ENCODE measurements around the gene SMIM7.
"Not testable (repeated sequence)": the region's sequence is repeated elsewhere in the genome, so short reads cannot be mapped to it uniquely, and the experiment has no call there.

The SMIM7 gene

DNA sequence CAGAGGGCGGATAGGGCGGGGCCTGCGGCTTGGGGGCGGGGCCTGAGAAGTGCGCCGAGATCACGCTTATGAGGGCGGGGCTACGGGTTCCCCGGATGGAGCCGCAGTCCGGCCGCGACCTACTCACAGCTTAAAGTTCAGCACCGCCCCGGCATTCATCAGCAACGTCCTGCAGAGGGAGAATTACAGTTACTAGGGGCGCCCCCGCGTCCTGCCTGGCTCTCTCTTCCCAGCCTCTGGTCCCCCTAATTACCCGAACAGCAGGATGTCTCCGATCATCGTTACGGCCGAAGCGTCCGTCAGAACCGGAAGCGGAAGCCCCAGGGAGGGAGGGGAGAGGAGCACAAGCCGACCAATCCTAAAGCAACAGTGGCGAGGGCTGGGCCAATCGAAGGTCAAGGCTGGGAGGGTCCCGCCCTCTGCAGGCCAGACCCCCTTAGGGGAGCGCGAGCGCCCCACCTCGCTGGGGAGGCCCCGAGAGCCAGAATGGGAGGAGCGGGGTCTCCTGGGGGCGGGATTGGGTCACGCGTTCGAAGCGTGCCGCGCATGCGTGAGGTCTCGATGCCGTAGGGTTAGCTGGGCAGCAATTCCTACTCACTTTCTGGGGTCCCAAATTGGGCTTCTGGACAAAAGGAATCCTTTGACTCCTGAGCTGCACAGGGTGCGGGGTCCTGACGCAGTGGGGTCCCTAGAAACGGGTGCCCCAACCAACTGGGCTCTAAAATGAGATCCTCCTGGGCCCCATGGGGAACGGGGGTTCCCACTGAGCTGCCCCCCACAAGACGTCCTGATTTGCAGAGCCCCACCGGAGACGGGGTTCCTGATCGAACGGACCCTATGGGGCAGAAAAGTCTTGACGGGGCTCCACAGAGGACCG, at the start of gene SMIM7:
Gene SMIM7, minus strand, starts transcription at position 313 of the 877 bp plus-strand sequence. Its CDS starts 34 bp downstream, at position 279.
- peak; percentile 98 for DNase-seq

DNA sequence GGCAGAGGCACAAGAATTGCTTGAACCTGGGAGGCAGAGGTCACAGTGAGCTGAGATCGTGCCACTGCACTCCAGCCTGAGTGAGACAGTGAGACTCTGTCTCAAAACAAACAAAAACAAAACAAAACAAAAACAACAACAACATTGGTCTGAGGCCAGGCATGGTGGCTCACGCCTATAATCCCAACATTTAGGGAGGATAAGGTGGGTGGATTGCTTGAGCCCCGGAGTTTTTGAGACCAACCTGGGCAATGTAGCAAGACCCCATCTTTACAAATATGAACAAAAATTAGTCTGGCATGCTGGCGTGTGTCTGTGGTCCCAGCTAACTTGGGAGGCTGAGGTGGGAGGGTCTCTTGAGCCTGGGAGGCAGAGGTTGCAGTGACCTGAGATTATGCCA, 43.7 kb upstream of the SMIM7 start:
- DNase-seq, result no peak

DNA sequence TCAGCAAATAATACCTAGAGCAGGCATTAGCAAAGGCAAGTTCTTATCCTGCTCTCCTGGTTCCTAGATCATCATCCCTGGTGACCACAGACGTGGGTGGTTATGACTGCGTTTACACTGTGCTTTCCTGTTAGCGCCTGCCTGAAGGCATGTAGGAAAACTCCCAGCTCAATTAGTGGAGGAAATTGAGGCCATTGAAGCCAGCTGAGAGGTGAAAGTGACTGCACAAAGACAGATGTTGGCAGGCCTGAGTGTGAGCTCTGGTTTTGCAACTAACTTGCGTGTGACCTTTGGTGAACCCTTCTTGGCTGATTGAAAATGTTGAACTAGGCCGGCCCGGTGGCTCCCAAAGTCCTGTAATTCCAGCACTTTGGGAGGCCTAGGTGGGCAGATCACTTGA, 42.2 kb upstream of the SMIM7 start:
- DNase-seq, result no peak

DNA sequence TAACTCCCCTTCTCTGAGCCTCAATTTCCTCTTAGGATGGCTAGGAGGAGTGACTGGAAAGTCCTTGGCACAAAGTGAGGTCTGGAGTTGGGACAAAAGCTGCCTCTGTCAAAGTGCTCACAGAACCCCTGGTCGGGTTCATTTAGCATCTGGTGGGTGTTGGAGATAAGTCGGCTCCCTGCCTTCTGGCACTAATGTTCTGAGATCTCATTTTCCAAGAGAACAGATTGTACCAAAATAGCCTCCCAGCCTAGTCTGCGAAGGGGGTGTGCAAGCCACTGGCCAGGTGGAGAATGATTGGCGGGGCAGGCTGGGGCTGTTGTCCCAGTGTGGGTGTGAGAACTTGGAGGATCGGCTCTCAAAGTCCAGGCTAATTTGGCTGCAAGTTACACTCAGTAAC, 39.0 kb upstream of the SMIM7 start:
- DNase-seq, result no peak

DNA sequence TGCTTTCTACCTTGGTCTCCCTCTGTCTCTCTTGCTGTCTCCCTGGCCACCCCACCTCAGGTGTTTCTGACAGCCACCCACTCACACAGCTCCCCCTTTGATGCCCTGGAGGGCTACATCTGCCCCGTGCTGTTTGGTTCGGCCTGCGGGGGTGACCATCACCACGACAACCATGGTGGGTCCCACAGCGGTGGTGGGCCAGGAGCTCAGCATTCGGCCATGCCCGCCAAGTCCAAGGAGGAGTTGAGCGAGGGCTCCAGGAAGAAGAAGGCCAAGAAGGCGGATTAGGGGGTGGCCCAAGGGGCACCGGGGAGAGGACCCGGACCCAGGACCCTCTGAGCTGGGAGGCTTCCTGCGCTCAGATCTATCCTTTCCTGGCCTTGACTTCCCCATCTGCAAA, 28.1 kb upstream of the SMIM7 start:
- no peak for DNase-seq

DNA sequence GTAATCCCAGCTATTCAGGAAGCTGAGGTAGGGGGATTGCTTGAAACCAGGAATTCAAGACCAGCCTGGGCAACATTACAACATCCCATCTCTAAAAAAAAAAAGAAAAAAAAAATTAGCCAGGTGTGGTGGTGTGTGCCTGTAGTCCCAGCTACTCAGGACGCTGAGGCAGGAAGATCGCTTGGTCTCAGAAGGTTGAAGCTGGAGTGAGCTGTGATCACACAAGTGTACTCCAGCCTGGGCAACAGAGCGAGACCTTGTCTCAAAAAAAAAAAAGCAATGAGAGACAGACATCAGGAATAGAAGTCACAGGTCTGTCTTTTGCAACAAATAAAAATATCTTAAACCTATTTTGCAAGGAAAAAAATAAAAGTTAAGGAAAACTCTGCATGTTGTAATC, 24.3 kb upstream of the SMIM7 start:
- no peak for DNase-seq

DNA sequence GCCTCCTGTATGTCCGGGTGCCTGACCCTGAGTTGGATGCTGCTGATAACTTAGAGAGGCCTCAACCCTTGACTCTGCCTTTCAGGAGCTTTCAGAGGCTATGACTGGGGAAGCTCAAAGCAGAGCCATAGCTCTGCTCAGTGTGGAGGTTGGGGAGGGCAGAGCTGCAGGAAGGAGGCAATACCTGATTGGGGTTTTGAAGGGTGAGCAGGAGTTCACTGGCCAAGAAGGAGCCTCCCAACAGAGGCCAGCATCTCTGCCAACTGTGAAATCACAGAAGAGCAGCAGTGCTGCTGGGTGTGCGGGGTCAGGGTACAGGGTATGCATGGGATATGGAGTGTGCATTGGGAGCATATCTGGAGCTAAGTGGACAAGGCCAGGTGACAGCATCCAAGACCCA, 22.6 kb upstream of the SMIM7 start:
- no peak for DNase-seq

DNA sequence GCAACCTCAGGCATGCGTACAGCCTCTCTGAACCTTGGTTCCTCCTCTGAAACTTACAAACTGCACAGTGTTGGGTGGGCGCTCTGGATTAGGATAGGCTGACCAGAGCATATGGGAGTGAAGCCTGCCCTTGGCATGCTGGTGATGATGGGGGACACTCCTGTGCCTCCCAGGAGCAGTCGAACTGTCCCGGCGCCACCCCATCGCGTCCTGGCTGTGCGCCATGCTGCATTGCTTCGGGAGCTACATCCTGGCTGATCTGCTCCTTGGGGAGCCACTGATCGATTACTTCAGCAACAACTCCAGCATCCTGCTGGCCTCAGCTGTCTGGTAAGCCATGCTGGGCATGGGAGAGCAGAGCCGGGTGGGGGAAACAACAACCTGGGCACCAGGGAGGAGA, 19.9 kb upstream of the SMIM7 start:
- no peak for DNase-seq

DNA sequence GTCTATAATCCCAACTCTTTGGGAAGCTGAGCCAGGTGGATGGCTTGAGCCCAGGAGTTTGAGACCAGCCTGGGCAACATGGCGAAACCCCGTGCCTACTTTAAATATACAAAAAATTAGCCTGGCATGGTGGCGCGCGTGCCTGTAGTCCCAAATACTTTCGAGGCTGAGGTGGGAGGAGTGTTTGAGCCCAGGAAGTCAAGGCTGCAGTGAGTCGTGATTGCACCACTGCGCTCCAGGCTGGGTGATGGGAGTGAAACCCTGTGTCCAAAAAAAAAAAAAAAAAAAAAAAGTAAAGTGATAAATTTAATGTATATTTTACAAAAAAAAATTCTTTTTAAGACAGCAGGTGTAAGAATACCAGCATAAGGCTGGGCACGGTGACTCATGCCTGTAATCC, 18.6 kb upstream of the SMIM7 start:
- no peak for DNase-seq

DNA sequence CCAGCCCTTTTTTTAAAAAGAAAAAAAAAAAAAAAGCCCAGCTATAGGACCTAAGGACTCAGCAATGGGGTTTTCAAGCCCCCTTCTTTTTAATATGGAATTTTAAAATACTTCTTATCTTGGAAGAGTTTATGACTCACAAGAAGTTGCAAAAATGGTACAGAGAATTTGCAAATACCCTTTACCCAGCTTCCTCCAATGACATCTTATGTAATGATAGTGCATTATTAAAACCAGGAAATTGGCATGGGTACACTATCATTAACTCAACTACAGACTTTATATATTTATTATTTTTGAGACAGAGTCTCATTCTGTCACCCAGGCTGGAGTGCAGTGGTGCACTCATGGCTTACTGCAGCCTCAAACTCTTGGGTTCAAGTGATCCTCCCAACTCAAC, 17.1 kb upstream of the SMIM7 start:
- DNase-seq, result no peak

DNA sequence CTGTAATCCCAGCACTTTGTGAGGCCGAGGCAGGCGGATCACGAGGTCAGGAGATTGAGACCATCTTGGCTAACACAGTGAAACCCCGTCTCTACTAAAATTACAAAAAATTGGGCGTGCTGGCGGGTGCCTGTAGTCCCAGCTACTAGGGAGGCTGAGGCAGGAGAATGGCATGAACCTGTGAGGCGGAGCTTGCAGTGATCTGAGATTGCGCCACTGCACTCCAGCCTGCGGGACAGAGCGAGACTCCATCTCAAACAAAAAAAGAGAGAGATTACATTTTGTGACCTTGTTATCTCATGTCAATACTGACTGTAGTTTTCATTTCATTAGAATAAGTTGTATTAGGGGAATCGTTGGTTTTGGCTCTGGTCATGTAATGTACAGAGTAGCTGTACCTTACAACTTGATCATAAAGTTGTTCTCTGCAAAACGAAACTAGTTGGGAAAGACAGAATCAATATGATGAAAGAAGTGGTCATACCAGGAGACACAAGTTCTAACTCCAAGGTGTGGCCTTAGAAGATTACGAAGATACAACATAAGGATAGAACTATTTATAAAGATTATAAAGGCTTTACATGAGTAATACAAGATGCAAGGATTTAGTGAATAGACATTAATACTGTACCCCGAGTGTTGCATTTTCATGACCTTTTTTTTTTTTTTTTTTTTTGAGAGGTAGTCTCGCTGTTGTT, 16.3 kb upstream of the SMIM7 start:
- no peak for DNase-seq

DNA sequence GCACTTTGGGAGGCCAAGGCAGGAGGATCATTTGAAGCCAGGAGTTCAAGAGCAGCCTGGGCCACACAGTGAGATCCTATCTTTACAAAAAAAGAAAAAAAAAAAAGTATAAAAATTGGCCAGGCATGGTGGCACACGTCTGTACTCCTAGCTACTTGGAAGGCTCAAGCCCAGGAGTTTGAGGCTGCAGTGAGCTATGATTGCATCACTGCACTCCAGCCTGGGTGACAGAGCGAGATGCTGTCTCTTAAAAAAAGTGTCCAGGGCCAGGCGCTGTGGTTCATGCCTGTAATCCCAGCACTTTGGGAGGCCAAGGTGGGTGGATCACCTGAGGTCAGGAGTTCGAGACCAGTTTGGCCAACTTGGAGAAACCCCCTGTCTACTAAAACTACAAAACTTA, 13.9 kb upstream of the SMIM7 start:
- not testable (repeated sequence) for DNase-seq

DNA sequence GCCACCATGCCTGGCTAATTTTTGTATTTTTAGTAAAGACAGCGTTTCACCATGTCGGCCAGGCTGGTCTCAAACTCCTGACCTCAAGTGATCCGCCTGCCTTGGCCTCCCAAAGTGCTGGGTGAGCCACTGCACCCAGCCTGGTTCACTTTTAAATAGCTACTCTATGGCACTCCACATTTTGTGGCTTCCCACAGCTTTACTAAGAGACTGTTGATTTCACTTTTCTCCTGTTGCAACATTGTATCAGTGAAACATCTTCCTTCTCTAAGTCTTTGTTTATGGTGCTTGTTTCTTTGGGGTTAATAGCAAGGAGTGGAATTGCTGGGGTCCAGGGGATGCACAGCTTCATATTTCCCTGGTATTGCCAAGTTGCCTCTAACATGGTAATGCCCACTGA, 13.3 kb upstream of the SMIM7 start:
- no peak for DNase-seq

DNA sequence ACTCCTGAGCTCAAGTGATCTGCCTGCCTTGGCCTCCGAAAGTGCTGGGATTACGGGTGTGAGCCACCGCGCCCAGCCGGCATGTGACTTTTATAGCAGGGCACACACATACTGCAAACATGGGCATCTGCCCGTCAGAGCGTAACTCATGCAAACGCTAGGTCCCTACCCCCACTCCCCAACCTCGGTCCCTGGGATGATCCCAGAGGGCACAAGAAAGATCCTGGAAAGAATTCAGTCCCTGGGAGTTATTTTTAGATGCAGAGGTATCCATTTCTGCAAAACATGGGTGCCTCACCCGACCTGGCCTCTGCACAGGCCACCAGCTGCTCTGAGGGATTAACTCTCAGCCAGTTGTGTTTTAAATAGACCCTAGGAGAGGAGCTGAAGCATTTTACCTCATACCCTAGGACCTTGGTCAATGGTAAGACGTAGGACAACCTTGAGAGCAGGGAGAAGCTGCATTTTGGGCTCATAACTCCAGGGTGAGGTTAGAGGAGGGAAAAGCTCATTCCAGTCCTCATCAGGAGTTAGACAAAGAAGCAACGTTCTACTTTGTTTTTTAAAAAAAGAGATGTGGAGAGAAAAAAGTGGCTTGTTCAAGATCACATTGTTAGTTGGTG, 11.8 kb upstream of the SMIM7 start:
- no peak for DNase-seq

DNA sequence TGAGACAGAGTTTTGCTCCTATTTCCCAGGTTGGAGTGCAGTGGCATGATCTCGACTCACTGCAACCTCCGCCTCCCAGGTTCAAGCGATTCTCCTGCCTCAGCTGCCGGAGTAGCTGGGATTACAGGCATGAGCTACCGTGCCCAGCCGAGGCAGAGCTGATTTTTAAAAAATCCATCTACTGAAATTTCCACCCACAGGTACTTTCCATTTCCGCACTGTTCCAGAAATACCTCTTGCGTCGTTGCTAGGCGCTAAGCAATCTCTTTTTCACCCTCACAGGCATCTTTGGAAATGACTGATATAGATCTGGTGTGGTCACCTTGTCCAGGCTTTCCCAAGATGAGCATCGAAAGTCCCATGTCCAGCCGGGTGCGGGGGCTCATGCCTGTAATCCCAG, 10.3 kb upstream of the SMIM7 start:
- DNase-seq, result no peak

DNA sequence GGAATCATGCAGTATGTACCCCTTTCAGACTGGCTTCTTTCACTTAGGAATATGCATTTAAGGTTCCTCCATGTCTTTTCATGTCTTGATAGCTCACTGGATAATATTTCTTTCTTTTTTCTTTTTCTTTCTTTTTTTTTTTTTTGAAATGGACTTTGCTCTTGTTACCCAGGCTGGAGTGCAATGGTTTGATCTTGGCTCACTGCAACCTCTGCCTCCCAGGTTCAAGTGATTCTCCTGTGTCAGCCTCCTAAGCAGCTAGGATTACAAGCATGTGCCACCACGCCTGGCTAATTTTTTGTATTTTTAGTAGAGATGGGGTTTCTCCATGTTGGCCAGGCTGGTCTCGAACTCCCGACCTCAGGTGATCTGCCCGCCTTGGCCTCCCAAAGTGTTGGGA, 8.8 kb upstream of the SMIM7 start:
- DNase-seq, result not testable (repeated sequence)

DNA sequence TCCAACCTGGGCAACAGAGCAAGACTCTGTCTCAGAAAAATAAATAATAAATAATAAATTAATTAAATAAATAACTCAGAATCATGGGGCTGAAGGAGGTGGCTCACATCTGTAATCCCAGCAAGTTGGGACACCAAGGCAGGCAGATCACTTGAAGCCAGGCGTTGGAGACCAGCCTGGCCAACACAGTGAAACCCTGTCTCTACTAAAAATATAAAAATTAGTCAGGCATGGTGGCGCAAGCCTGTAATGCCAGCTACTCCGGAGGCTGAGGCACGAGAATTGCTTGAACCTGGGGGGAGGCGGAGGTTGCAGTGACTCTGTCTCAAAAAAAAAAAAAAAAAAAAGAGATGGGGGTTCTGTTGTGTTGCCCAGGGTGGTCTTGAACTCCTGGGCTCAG, 8.2 kb upstream of the SMIM7 start:
- no peak for DNase-seq

DNA sequence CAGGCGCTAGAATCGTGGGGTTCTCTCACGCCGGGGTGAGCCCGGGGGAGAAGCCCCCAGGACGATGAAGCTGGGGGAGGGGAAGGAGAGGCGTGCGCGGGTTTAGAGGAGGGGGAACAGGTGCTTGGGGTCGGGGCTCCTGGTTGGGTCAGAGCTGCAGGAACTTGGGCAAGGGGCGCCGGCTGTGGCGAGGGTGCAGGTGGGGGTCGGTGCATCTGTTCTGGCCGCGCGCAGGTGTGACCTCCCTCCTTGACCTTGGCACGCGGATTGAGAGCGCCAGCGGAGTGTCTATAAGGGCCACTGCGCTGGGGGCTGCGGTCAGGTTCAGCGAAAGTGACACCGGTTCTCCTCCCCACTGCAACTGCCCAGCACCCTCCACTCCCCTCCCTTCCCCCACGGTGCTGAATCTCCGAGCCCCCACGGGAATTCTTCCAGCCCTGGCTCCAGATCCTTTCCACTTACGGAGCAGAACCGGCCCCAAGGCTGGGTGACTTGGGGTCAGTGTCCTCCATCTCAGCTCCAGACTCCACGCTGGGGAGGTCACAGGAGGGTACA, 1.6 kb upstream of the SMIM7 start:
- DNase-seq, result no peak

DNA sequence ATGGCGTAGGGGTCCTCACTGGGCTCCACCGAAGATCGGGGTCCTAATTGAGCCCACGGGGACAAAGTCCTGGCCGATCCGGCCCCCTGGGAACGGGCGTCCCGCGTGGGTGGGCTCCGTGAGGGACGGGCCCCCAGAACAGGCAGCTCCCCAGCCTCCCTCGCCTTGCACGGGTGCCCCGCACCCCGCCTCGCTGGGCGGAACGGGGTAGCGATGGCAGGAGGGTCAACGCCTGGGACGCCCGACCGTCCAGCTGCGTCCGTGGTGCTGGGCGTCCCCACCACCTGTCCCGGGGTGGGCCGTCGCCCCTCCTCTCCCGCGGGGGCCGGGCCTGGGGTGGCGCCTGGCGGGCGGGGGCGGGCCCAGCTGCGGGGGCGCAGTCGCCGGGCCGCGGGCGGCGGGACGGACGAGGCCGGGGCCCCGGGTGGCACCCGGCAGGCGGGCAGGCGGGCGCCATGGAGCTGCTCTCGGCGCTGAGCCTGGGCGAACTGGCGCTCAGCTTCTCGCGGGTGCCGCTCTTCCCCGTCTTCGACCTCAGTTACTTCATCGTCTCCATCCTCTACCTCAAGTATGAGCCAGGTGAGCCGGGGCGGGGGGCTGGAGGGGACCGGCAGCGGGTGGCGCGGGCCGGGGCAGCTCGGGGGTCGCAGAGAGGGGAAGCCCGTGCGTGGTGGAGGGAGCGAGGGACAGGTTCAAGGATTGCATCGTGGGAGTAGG, 977 bp upstream of the SMIM7 start, which contains the start of gene TMEM38A:
Gene TMEM38A, plus strand, starts transcription at position 377 of the 717 bp plus-strand sequence. Its CDS starts 79 bp downstream, at position 456.
- DNase-seq, result peak; percentile 22

DNA sequence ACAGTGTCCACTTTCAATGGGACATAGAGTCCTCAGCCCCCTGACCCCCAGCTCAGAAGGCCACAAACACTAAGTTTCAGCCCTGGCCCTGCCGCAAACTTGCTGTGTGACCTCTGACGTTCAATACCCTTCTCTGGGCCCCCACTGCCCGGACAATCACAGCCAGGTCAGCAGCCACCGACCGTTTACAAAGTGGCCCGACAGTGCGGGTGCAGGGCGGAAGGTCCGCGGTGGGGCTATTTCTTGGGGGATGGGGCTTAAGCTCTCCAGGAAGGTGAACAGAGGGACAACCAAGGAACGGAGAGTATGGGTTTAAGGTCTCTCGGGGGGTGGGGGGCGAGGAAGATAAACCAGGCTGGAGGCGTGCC, 496 bp downstream of the SMIM7 start:
- no peak for DNase-seq

DNA sequence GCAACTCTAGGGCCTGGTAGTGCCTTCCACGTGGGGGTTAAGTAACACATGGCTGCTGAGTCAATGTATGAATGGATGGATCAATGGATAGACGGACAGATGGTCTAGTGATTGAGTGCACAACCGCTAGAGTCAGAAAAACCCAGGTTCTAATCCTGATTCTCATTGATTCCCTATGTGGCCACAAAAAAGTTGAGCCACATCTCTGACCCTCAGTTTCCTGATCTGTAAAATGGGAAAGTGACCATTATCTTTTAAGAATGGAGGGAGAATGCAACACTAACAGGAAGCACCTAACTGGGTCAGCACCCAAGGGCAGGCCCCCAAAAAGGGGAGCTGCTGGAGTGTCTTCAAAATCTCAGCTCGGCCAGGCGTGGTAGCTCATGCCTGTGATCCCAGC, 2.6 kb downstream of the SMIM7 start:
- no peak for DNase-seq

DNA sequence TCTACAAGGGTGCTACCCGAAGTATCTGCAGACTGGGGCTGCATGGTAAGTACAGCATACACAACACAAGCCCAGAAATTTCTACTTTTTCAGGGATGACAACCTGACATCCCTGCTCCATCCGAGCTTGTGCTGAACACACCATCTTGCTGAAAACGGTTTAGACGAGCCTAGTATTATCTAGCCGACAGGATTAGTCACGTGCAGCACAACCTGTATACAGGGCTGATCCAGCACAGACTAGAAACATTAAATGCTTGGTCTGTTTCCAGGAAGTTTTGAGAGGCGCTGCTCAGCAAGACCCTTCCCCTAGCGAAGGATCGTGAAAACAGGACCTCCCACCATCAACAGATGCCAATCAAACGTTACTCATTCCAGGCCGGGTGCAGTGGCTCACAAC, 4.2 kb downstream of the SMIM7 start:
- no peak for DNase-seq

DNA sequence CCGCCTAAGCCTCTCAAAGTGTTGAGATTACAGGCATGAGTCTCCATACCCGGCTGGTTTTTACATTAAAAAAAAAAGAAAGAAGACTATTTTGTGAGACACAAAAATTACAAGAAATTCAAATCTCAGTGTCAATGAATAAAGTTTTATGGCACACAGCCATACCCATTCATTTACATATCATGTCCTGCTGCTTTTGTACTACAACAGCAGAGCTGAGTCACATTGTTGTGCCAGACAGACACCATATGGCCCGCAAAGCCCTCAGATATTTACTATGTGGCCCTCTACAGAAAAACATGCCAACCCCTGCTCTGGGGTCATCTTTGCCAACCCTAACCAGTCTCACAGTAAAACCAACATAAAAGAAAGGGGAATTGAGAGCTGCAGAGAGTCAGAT, 5.3 kb downstream of the SMIM7 start:
- DNase-seq, result no peak
